GM12875 (cell line): ENCODE results near the gene BTG2.
A peak's percentile ranks its signal among the peaks of the same experiment; 100 is the strongest.

Source experiments
- H3K4me3 ChIP-seq: one replicate; pipeline ENCODE4 v1.5.1; 2011; ENCODE audit warnings: low read depth, low read length, control low read depth
- TF ChIP-seq, protein P1 (sequence below): IDR thresholded peaks from 2 replicates; pipeline ENCODE4 v1.5.1; 2011; ENCODE audit warnings: low read depth, mild to moderate bottlenecking, control low read depth, inconsistent platforms, low read length, moderate library complexity, borderline replicate concordance; ENCODE audit not compliant: insufficient read depth

Gene BTG2

DNA sequence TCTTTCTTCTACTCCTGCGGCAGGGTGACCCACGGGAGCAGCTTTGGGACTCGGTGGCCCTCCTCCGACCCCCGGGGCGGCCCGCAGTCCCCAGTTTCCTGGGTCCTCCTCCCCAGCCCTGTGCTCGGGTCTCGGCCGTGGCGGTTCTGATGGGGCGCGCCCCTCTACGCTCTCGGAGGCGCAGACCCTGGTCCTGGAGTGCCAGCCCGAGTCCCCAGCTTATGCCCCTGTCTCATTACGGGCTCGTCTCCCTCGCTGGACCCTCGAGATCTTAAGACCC is 430 bp downstream of the BTG2 start:
- H3K4me3 ChIP-seq = peak overlapping the region; percentile 95
- TF ChIP-seq, protein P1, sequence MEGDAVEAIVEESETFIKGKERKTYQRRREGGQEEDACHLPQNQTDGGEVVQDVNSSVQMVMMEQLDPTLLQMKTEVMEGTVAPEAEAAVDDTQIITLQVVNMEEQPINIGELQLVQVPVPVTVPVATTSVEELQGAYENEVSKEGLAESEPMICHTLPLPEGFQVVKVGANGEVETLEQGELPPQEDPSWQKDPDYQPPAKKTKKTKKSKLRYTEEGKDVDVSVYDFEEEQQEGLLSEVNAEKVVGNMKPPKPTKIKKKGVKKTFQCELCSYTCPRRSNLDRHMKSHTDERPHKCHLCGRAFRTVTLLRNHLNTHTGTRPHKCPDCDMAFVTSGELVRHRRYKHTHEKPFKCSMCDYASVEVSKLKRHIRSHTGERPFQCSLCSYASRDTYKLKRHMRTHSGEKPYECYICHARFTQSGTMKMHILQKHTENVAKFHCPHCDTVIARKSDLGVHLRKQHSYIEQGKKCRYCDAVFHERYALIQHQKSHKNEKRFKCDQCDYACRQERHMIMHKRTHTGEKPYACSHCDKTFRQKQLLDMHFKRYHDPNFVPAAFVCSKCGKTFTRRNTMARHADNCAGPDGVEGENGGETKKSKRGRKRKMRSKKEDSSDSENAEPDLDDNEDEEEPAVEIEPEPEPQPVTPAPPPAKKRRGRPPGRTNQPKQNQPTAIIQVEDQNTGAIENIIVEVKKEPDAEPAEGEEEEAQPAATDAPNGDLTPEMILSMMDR = no peak

DNA sequence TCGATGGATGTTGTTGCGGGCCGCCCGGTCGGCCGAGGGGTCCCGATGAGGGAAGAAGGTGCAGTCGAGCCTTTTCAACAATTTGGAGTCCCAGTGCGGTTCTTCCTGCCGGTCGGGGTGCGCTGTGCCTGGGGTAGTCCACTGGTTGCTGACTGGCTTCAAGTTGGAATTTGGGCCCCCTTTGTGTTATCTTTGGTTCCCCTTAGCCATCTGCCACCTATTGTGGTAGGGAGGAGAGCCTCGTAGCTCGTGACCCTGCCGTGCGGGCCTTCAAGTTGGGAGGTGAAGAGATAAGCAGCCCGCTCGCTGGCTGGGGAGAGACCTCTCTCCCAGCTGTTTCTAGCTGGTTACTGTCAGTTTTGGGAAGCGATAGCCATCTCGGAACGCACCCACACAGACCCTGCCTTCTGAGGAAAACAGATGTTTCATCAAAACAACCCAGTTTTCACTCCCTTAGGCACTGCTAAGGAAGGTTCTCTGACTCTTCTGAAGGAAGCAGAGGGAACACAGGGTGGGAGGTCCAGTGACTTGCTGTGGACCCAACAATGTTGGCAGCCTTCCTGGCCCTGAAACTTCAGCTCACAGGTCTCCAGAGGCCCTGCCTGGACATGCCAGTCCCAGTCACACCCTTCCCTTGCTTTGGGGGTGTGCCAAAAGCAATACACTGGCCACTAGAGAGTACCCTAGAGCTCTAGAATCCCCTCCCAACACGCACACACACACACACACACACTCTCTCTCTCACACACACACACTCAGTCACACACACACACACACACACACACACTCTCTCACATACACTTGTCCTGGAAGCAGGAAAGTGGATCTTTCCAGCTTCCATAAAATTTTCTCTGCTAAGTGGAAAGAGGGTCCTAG is 1.0 kb downstream of the BTG2 start:
- peak overlapping the region; percentile 95 for H3K4me3 ChIP-seq
- TF ChIP-seq, protein P1 = peak; percentile 34; the same call in 1 of the 2 replicates

DNA sequence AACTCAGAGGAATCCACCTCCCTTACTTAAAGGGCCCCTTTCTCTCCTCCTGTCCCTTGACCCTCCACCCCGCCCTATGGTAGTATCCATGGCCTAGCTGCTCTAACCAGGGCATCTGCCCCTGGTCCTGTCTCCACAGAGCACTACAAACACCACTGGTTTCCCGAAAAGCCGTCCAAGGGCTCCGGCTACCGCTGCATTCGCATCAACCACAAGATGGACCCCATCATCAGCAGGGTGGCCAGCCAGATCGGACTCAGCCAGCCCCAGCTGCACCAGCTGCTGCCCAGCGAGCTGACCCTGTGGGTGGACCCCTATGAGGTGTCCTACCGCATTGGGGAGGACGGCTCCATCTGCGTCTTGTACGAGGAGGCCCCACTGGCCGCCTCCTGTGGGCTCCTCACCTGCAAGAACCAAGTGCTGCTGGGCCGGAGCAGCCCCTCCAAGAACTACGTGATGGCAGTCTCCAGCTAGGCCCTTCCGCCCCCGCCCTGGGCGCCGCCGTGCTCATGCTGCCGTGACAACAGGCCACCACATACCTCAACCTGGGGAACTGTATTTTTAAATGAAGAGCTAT is 1.7 kb downstream of the BTG2 start:
- TF ChIP-seq, protein P1 = no peak
- peak overlapping the region; percentile 95 for H3K4me3 ChIP-seq

DNA sequence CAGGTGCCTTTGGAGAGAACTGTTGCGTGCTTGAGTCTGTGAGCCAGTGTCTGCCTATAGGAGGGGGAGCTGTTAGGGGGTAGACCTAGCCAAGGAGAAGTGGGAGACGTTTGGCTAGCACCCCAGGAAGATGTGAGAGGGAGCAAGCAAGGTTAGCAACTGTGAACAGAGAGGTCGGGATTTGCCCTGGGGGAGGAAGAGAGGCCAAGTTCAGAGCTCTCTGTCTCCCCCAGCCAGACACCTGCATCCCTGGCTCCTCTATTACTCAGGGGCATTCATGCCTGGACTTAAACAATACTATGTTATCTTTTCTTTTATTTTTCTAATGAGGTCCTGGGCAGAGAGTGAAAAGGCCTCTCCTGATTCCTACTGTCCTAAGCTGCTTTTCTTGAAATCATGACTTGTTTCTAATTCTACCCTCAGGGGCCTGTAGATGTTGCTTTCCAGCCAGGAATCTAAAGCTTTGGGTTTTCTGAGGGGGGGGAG is 2.4 kb downstream of the BTG2 start:
- TF ChIP-seq, protein P1 = no peak
- H3K4me3 ChIP-seq = peak overlapping the region; percentile 95

DNA sequence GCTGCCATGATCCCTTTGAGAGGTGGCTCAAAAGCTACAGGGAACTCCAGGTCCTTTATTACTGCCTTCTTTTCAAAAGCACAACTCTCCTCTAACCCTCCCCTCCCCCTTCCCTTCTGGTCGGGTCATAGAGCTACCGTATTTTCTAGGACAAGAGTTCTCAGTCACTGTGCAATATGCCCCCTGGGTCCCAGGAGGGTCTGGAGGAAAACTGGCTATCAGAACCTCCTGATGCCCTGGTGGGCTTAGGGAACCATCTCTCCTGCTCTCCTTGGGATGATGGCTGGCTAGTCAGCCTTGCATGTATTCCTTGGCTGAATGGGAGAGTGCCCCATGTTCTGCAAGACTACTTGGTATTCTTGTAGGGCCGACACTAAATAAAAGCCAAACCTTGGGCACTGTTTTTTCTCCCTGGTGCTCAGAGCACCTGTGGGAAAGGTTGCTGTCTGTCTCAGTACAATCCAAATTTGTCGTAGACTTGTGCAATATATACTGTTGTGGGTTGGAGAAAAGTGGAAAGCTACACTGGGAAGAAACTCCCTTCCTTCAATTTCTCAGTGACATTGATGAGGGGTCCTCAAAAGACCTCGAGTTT is 3.1 kb downstream of the BTG2 start:
- TF ChIP-seq, protein P1 = no peak
- H3K4me3 ChIP-seq = peak overlapping the region; percentile 95

DNA sequence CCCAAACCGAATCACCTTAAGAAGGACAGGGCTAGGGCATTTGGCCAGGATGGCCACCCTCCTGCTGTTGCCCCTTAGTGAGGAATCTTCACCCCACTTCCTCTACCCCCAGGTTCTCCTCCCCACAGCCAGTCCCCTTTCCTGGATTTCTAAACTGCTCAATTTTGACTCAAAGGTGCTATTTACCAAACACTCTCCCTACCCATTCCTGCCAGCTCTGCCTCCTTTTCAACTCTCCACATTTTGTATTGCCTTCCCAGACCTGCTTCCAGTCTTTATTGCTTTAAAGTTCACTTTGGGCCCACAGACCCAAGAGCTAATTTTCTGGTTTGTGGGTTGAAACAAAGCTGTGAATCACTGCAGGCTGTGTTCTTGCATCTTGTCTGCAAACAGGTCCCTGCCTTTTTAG is 3.6 kb downstream of the BTG2 start:
- peak overlapping the region; percentile 95 for H3K4me3 ChIP-seq
- TF ChIP-seq, protein P1 = no peak
